Osteocyte (in vitro differentiated cells): ENCODE data around the gene NFKB1. TPM values are rescaled to one million over a fixed set of nuclear protein-coding genes. Genes with fewer than 3 reads are reported as not detected.

Experiments used
- DNase-seq: peaks from one replicate; pipeline ENCODE4 v3.0.0; 2021; ENCODE audit warnings: mixed read lengths; ENCODE audit not compliant: unreplicated experiment; ENCODE audit errors: extremely low spot score
- H3K27ac Mint-ChIP-seq: one replicate; pipeline ENCODE4 v1.8.0; 2021; ENCODE audit warnings: mild to moderate bottlenecking, mixed read lengths; ENCODE audit not compliant: unreplicated experiment
- H3K27me3 Mint-ChIP-seq: one replicate; pipeline ENCODE4 v1.8.0; 2021; ENCODE audit warnings: mixed read lengths; ENCODE audit not compliant: unreplicated experiment
- H3K36me3 Mint-ChIP-seq: one replicate; pipeline ENCODE4 v1.8.0; 2021; ENCODE audit warnings: mixed read lengths; ENCODE audit not compliant: unreplicated experiment
- H3K4me1 Mint-ChIP-seq: one replicate; pipeline ENCODE4 v1.8.0; 2021; ENCODE audit warnings: mixed read lengths; ENCODE audit not compliant: unreplicated experiment
- H3K4me3 Mint-ChIP-seq: one replicate; pipeline ENCODE4 v1.8.0; 2021; ENCODE audit warnings: mild to moderate bottlenecking, moderate library complexity, mixed read lengths; ENCODE audit not compliant: unreplicated experiment
- H3K9me3 Mint-ChIP-seq: one replicate; pipeline ENCODE4 v1.8.0; 2021; ENCODE audit warnings: mixed read lengths; ENCODE audit not compliant: unreplicated experiment
- long read RNA-seq: library from polyadenylated mRNA; unstranded; transcript quantifications from one replicate; pipeline ENCODE4 v2.0.0, GENCODE V29; 2021
- total RNA-seq: library from RNA; stranded (reverse); gene quantifications from 2 replicates; pipeline ENCODE4 v1.2.1, GENCODE V29; 2021
- TF ChIP-seq, protein P1 (sequence below): fragments of 200-600 bp; sonication (generic); IDR thresholded peaks from 2 replicates; pipeline ENCODE4 v1.5.0; 2021; ENCODE audit warnings: antibody characterized with exemption, mild to moderate bottlenecking, moderate library complexity

Gene NFKB1
- total RNA-seq = 27.9 and 28.8 TPM in 2 replicates
- long read RNA-seq, full-length matches to known transcripts = 3 of 22 reads
- long read RNA-seq, partial matches to known transcripts = 18 of 22 reads
- long read RNA-seq, other reads (novel, unspliced or antisense) = 1 of 22 reads

GRCh38 chr4:102500696-102501446 is at the start of gene NFKB1:
NFKB1 (plus strand) TSS chr4:102501359; CDS start chr4:102525519, 24,160 bp downstream.
- H3K27me3 Mint-ChIP-seq = no peaks in the 10 kb centered on the region
- no peaks in the 10 kb centered on the region for H3K9me3 Mint-ChIP-seq
- peak within 1 kb of the TSS; percentile 98 for H3K27ac Mint-ChIP-seq
- TF ChIP-seq, protein P1, sequence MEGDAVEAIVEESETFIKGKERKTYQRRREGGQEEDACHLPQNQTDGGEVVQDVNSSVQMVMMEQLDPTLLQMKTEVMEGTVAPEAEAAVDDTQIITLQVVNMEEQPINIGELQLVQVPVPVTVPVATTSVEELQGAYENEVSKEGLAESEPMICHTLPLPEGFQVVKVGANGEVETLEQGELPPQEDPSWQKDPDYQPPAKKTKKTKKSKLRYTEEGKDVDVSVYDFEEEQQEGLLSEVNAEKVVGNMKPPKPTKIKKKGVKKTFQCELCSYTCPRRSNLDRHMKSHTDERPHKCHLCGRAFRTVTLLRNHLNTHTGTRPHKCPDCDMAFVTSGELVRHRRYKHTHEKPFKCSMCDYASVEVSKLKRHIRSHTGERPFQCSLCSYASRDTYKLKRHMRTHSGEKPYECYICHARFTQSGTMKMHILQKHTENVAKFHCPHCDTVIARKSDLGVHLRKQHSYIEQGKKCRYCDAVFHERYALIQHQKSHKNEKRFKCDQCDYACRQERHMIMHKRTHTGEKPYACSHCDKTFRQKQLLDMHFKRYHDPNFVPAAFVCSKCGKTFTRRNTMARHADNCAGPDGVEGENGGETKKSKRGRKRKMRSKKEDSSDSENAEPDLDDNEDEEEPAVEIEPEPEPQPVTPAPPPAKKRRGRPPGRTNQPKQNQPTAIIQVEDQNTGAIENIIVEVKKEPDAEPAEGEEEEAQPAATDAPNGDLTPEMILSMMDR = no peak
- DNase-seq = no peak
- H3K4me1 Mint-ChIP-seq = peaks cover 35% of the 10 kb centered on the region
- H3K4me3 Mint-ChIP-seq = peak within 1 kb of the TSS; percentile 95
- H3K36me3 Mint-ChIP-seq = no peaks in the 10 kb centered on the region

- Mint-ChIP-seq H3K27me3 (peaks cover 24% of the 10 kb centered on the region), H3K36me3 (no peaks in the 10 kb centered on the region)
Measured at GRCh38 chr4:102452854-102453253, 48.3 kb upstream of the NFKB1 start.

GRCh38 chr4:102453827-102454226 is 47.3 kb upstream of the NFKB1 start:
- peaks cover 33% of the 10 kb centered on the region for H3K27me3 Mint-ChIP-seq
- no peaks in the 10 kb centered on the region for H3K4me1 Mint-ChIP-seq
- H3K4me3 Mint-ChIP-seq = no peak overlapping the region
- no peak overlapping the region for H3K27ac Mint-ChIP-seq
- TF ChIP-seq, protein P1 = no peak
- H3K9me3 Mint-ChIP-seq = no peaks in the 10 kb centered on the region
- H3K36me3 Mint-ChIP-seq = no peaks in the 10 kb centered on the region
- no peak for DNase-seq

More at GRCh38 chr4:102452854-102453253, 48.3 kb upstream of the NFKB1 start:
- TF ChIP-seq, protein P1 = no peak
- no peaks in the 10 kb centered on the region for H3K4me1 Mint-ChIP-seq
- no peak overlapping the region for H3K27ac Mint-ChIP-seq
- no peak for DNase-seq
- no peak overlapping the region for H3K4me3 Mint-ChIP-seq
- no peaks in the 10 kb centered on the region for H3K9me3 Mint-ChIP-seq

- Mint-ChIP-seq H3K27me3 (peaks cover 33% of the 10 kb centered on the region), H3K36me3 (no peaks in the 10 kb centered on the region), H3K27ac (no peak overlapping the region), H3K4me3 (no peak overlapping the region), H3K9me3 (no peaks in the 10 kb centered on the region), H3K4me1 (no peaks in the 10 kb centered on the region)
- TF ChIP-seq, protein P1 = no peak
- no peak for DNase-seq
Measured at GRCh38 chr4:102454268-102454667, 46.9 kb upstream of the NFKB1 start.

GRCh38 chr4:102454981-102455685 is 46.0 kb upstream of the NFKB1 start:
- Mint-ChIP-seq H3K4me1 (no peaks in the 10 kb centered on the region), H3K9me3 (peaks cover 6% of the 10 kb centered on the region), H3K36me3 (no peaks in the 10 kb centered on the region), H3K4me3 (no peak overlapping the region), H3K27ac (no peak overlapping the region), H3K27me3 (peaks cover 39% of the 10 kb centered on the region)
- no peak for DNase-seq
- TF ChIP-seq, protein P1 = no peak
